A549 (cell line): ENCODE measurements around the gene PROC. TPM values are rescaled to one million over a fixed set of nuclear protein-coding genes. Genes with fewer than 3 reads are reported as not detected.

Experiments
- ATAC-seq, 2 experiments: fragments of 200-7000 bp in 1 of 2; fragments of >200 bp in 1 of 2; cut with Nextera tagmentation in 1 of 2; cut with Tn5 transposase in 1 of 2; 3 replicates each; pipeline versions ENCODE4 v1.8.0 to v1.9.1; 2018 to 2020; ENCODE audit warnings: mild to moderate bottlenecking in 1 of 2, moderate library complexity in 1 of 2
- CTCF ChIA-PET: fragments of 300-600 bp; sonication (Branson Sonifier 250); formaldehyde crosslinking; extraction: SDS; loops from one replicate; lab custom pipeline; 2021; ENCODE audit warnings: antibody characterized with exemption, inconsistent platforms; lab: Yijun Ruan, JAX
- POLR2A ChIA-PET: fragments of 350-600 bp; formaldehyde crosslinking; extraction: SDS; loops from one replicate; lab custom pipeline; 2021; ENCODE audit warnings: antibody characterized with exemption, inconsistent platforms; lab: Yijun Ruan, JAX
- DNase-seq, 2 experiments: peaks; one replicate each; pipeline versions ENCODE4 v3.0.0 to v3.0.0-alpha.2; 2011 to 2016; ENCODE audit warnings: low read depth in 1 of 2, low spot score in 1 of 2
- FAIRE-seq: peaks from 2 replicates; lab custom pipeline; 2011; peaks lifted over from hg19 to GRCh38; lab: Jason Lieb, UNC
- H3K27ac ChIP-seq, 2 experiments: fragments of >200 bp; sonication (Bioruptor Twin); formaldehyde crosslinking; 3 replicates each; pipeline ENCODE4 v1.5.1; 2016 to 2017
- H3K4me1 ChIP-seq: fragments of >200 bp; sonication (Bioruptor Twin); formaldehyde crosslinking; 3 replicates; pipeline ENCODE4 v1.6.1; 2016
- H3K4me2 ChIP-seq: fragments of >200 bp; sonication (Bioruptor Twin); formaldehyde crosslinking; 3 replicates; pipeline ENCODE4 v1.6.1; 2016
- H3K4me3 ChIP-seq: fragments of >200 bp; sonication (Bioruptor Twin); formaldehyde crosslinking; 3 replicates; pipeline ENCODE4 v1.5.1; 2016
- H3K9me3 ChIP-seq: fragments of >200 bp; sonication (Bioruptor Twin); formaldehyde crosslinking; 3 replicates; pipeline ENCODE4 v1.6.1; 2016
- ATOH8 ChIP-seq: fragments of 250-450 bp; sonication (Bioruptor Pico); IDR thresholded peaks from 2 replicates; pipeline ENCODE4 v1.5.0; 2020; ENCODE audit warnings: low read depth, mild to moderate bottlenecking, moderate library complexity
- CBX2 ChIP-seq: fragments of 200-600 bp; sonication (generic); IDR thresholded peaks from 2 replicates; pipeline ENCODE4 v1.6.1; 2016; ENCODE audit warnings: low read depth, mild to moderate bottlenecking, borderline replicate concordance
- CEBPB ChIP-seq, 2 experiments: fragments of >200 bp in 1 of 2; sonication (Bioruptor Twin) in 1 of 2; formaldehyde crosslinking in 1 of 2; IDR thresholded peaks; 2 replicates each; pipeline ENCODE4 v1.6.1; 2012 to 2016
- CTCF ChIP-seq: fragments of >200 bp; sonication (Bioruptor Twin); formaldehyde crosslinking; IDR thresholded peaks from 3 replicates; pipeline ENCODE4 v1.5.1; 2016
- E2F6 ChIP-seq: IDR thresholded peaks from 2 replicates; pipeline ENCODE4 v1.6.1; 2012; ENCODE audit warnings: low read depth, borderline replicate concordance
- EHF ChIP-seq: fragments of 250-450 bp; sonication (Bioruptor Pico); IDR thresholded peaks from 2 replicates; pipeline ENCODE4 v1.5.0; 2020; ENCODE audit warnings: mild to moderate bottlenecking
- EHMT2 ChIP-seq: fragments of 200-600 bp; sonication (generic); IDR thresholded peaks from 2 replicates; pipeline ENCODE4 v1.6.1; 2016; ENCODE audit warnings: antibody characterized with exemption, low read depth, mild to moderate bottlenecking, moderate library complexity
- FOSB ChIP-seq: fragments of 250-450 bp; sonication (Bioruptor Pico); IDR thresholded peaks from 2 replicates; pipeline ENCODE4 v1.5.0; 2020; ENCODE audit warnings: mild to moderate bottlenecking, moderate library complexity
- FOXS1 ChIP-seq: fragments of 250-450 bp; sonication (Bioruptor Pico); IDR thresholded peaks from 2 replicates; pipeline ENCODE4 v1.5.0; 2020; ENCODE audit warnings: mild to moderate bottlenecking, moderate library complexity
- GATA3 ChIP-seq: IDR thresholded peaks from 2 replicates; pipeline ENCODE4 v1.6.1; 2012; ENCODE audit warnings: borderline replicate concordance
- HEYL ChIP-seq: fragments of 250-450 bp; sonication (Bioruptor Pico); IDR thresholded peaks from 2 replicates; pipeline ENCODE4 v1.8.0; 2021; ENCODE audit warnings: mild to moderate bottlenecking, moderate library complexity
- HMGXB4 ChIP-seq: fragments of 250-450 bp; sonication (Bioruptor Pico); IDR thresholded peaks from 2 replicates; pipeline ENCODE4 v1.5.0; 2021; ENCODE audit warnings: mild to moderate bottlenecking, moderate library complexity, borderline replicate concordance
- JUN ChIP-seq, 2 experiments: fragments of >200 bp; sonication (Bioruptor Twin); formaldehyde crosslinking; IDR thresholded peaks; 2 replicates in 1 of 2; 3 replicates in 1 of 2; pipeline ENCODE4 v1.6.1; 2016 to 2017
- JUNB ChIP-seq: fragments of >200 bp; sonication (Bioruptor Twin); formaldehyde crosslinking; IDR thresholded peaks from 2 replicates; pipeline ENCODE4 v1.6.1; 2016
- KDM5A ChIP-seq: fragments of 200-600 bp; sonication (generic); IDR thresholded peaks from 2 replicates; pipeline ENCODE4 v1.6.1; 2016; ENCODE audit warnings: antibody characterized with exemption, mild to moderate bottlenecking
- MAX ChIP-seq: IDR thresholded peaks from 2 replicates; pipeline ENCODE4 v1.6.1; 2012
- MAZ ChIP-seq: fragments of 150-350 bp; IDR thresholded peaks from 2 replicates; pipeline ENCODE4 v1.6.1; 2014; ENCODE audit warnings: antibody characterized with exemption, low read depth, low read length, borderline replicate concordance
- MYC ChIP-seq: IDR thresholded peaks from 2 replicates; pipeline ENCODE4 v1.6.1; 2012; ENCODE audit warnings: mild to moderate bottlenecking, inconsistent platforms, low read length, improper control_type of control experiment, borderline replicate concordance
- NFE2L2 ChIP-seq: fragments of 150-350 bp; conservative IDR thresholded peaks from 2 replicates; pipeline ENCODE4 v1.6.1; 2014; ENCODE audit warnings: low read length
- NPAS2 ChIP-seq: fragments of 250-450 bp; sonication (Bioruptor Pico); IDR thresholded peaks from 2 replicates; pipeline ENCODE4 v1.8.0; 2022; ENCODE audit warnings: mild to moderate bottlenecking, moderate library complexity, borderline replicate concordance
- NR3C1 ChIP-seq: fragments of >200 bp; sonication (Bioruptor Twin); formaldehyde crosslinking; IDR thresholded peaks from 3 replicates; pipeline ENCODE4 v1.6.1; 2017
- POLR2AphosphoS2 ChIP-seq: conservative IDR thresholded peaks from 2 replicates; pipeline ENCODE4 v1.6.1; 2012; ENCODE audit warnings: low read length, improper control_type of control experiment, inconsistent platforms
- RARB ChIP-seq: fragments of 250-450 bp; sonication (Bioruptor Pico); IDR thresholded peaks from 2 replicates; pipeline ENCODE4 v1.8.0; 2021; ENCODE audit warnings: mild to moderate bottlenecking, moderate library complexity
- RFX5 ChIP-seq: fragments of 450-650 bp; IDR thresholded peaks from 2 replicates; pipeline ENCODE4 v1.7.1; 2014; ENCODE audit warnings: antibody characterized with exemption, mild to moderate bottlenecking, moderate library complexity
- RNF2 ChIP-seq: fragments of 200-600 bp; sonication (generic); IDR thresholded peaks from 2 replicates; pipeline ENCODE4 v1.6.1; 2016; ENCODE audit warnings: low read depth, mild to moderate bottlenecking, antibody characterized with exemption, moderate library complexity, borderline replicate concordance
- SMC3 ChIP-seq: fragments of >200 bp; sonication (Bioruptor Twin); formaldehyde crosslinking; IDR thresholded peaks from 3 replicates; pipeline ENCODE4 v1.6.1; 2018; ENCODE audit warnings: inconsistent platforms
- SREBF2 ChIP-seq: fragments of 450-650 bp; IDR thresholded peaks from 2 replicates; pipeline ENCODE4 v1.6.1; 2014; ENCODE audit warnings: mild to moderate bottlenecking, moderate library complexity
- TP53 ChIP-seq: fragments of 250-450 bp; sonication (Bioruptor Pico); IDR thresholded peaks from 2 replicates; pipeline ENCODE4 v1.5.0; 2021; ENCODE audit warnings: mild to moderate bottlenecking, moderate library complexity
- ZC3H11A ChIP-seq: fragments of 450-650 bp; IDR thresholded peaks from 2 replicates; pipeline ENCODE4 v1.6.1; 2014; ENCODE audit warnings: antibody characterized with exemption, mild to moderate bottlenecking
- ZNF302 ChIP-seq: fragments of 250-450 bp; sonication (Bioruptor Pico); IDR thresholded peaks from 2 replicates; pipeline ENCODE4 v1.9.0; 2021; ENCODE audit warnings: inconsistent platforms, mild to moderate bottlenecking, moderate library complexity
- ZSCAN20 ChIP-seq: fragments of 250-450 bp; sonication (Bioruptor Pico); IDR thresholded peaks from 2 replicates; pipeline ENCODE4 v1.8.0; 2022; ENCODE audit warnings: mild to moderate bottlenecking, moderate library complexity
- WGBS: methylation state at CpG from one replicate; pipeline ENCODE4 v1.1.6; 2017; ENCODE audit errors: missing lambda C conversion rate; 5-methylcytosine and 5-hydroxymethylcytosine counted together
- polyA minus RNA-seq: library from RNA; depleted of rRNA, polyadenylated mRNA; stranded (reverse); fragments of >200 nt; gene quantifications from 2 replicates; pipeline ENCODE4 v1.2.3, GENCODE V29; 2011; rRNA and poly(A)+ RNA removed
- polyA plus RNA-seq, 4 experiments: library from polyadenylated mRNA; depleted of rRNA in 3 of 4; stranded (reverse); fragments of >200 nt; fragmentation: RNase III in 1 of 4; extraction: RNeasy Plus Mini Kit Qiagen cat#74134 plus additional on column Dnase treatment in 1 of 4; gene quantifications; 2 replicates in 3 of 4; 3 replicates in 1 of 4; pipeline ENCODE4 v1.2.3, GENCODE V29; 2011 to 2017

PROC gene
- polyA plus RNA-seq (2011; rRNA removed) = 2.0 and 2.6 TPM in 2 replicates
- 6.3 and 7.1 TPM in 2 replicates for polyA plus RNA-seq (2012; cell fraction: cytosol; rRNA removed)
- 5.4 and 6.3 TPM in 2 replicates for polyA plus RNA-seq (2012; cell fraction: nucleus; rRNA removed)
- polyA plus RNA-seq (2017; fragmentation: RNase III; extraction: RNeasy Plus Mini Kit Qiagen cat#74134 plus additional on column Dnase treatment) = 6.4 to 7.9 TPM (median 7.7 TPM) in 3 replicates
- polyA minus RNA-seq = 0.54 and 1.4 TPM in 2 replicates

- CTCF ChIA-PET = interaction anchor here (1.0 to 1.3 kb wide), 6 partner anchors 8 to 61 kb away, joined by 3 to 5 read pairs (median 3); no protein-coding TSS in a partner anchor
- 89% methylated on average over 9 of the region's 16 CpGs for WGBS
- peaks cover 32% of the 10 kb centered on the region for H3K4me1 ChIP-seq
- ATAC-seq = no peak
- peak within 1 kb of the TSS; percentile 84 to 97; a peak in 3 of 6 replicates for H3K27ac ChIP-seq
- POLR2A ChIA-PET = no interaction called here
- no peak within 1 kb of the TSS for H3K4me2 ChIP-seq
- no peaks in the 10 kb centered on the region for H3K9me3 ChIP-seq
- DNase-seq = no peak
- TF ChIP-seq EHMT2 (no peak), KDM5A (no peak), GATA3 (no peak), ZSCAN20 (CRISPR knock-in tag) (no peak), E2F6 (no peak), CTCF (no peak), ZNF302 (CRISPR knock-in tag) (no peak), SREBF2 (no peak), RFX5 (no peak), HMGXB4 (no peak), NPAS2 (CRISPR knock-in tag) (no peak), ATOH8 (CRISPR knock-in tag) (no peak), RNF2 (no peak), MYC (no peak), FOSB (CRISPR knock-in tag) (no peak), HEYL (CRISPR knock-in tag) (no peak), FOXS1 (CRISPR knock-in tag) (no peak), CBX2 (no peak)
- H3K4me3 ChIP-seq = no peak within 1 kb of the TSS
- no peak for FAIRE-seq
Measured at GRCh38 chr2:127418300-127419111, at the start of gene PROC. TSS of gene PROC (plus strand) at chr2:127418427. CDS start at chr2:127419943, 1,516 bp downstream.

- Histone ChIP-seq H3K4me3 (no peak overlapping the region), H3K27ac (peak overlapping the region in 1 of 2 experiments; percentile 47; a peak in 2 of 6 replicates), H3K4me2 (no peak overlapping the region), H3K9me3 (peaks cover 8% of the 10 kb centered on the region; the same call in 1 of the 3 replicates), H3K4me1 (peaks cover 16% of the 10 kb centered on the region; the same call in 2 of the 3 replicates)
- POLR2A ChIA-PET = no interaction called here
- FAIRE-seq = no peak
- DNase-seq = no peak
- CTCF ChIA-PET = interaction anchor here (0.6 to 1.3 kb wide), 3 partner anchors 20 to 410 kb away, joined by 3 to 4 read pairs (median 3); no protein-coding TSS in a partner anchor
- WGBS = 81% methylated on average over 10 of the region's 10 CpGs
- ATAC-seq = peak; percentile 34 to 35; a peak in 1 of 6 replicates
- TF ChIP-seq RARB (no peak), RFX5 (no peak), CBX2 (no peak), RNF2 (no peak), KDM5A (no peak), SMC3 (no peak), TP53 (no peak), EHF (CRISPR knock-in tag) (no peak), JUN (IDR thresholded peaks at IDR 0.05) (no peak), POLR2AphosphoS2 (no peak), MAX (no peak), CEBPB (IDR thresholded peaks at IDR 0.05) (no peak), NFE2L2 (no peak), MAZ (no peak), JUNB (no peak), ZC3H11A (no peak), FOSB (CRISPR knock-in tag) (no peak), NR3C1 (no peak), ATOH8 (CRISPR knock-in tag) (no peak)
Measured at GRCh38 chr2:127370010-127370409, 48.2 kb upstream of the PROC start.
